ENCODE results near the gene SOBP.

GRCh38 chr6:107539849-107540464 is 50.0 kb downstream of the SOBP start:
- TF ChIP-seq POLR2AphosphoS5 (IDR thresholded peaks at IDR 0.05; ENCODE audit: insufficient read depth, low read depth, low read length) (no peak), CTCF (IDR thresholded peaks at IDR 0.05; ENCODE audit: extremely low read depth in 1 of 2, insufficient read depth in 1 of 2, low read depth in 1 of 2, low read length in 2 of 2) (no peak), FOS (IDR thresholded peaks at IDR 0.05; ENCODE audit: borderline replicate concordance, insufficient read depth, low read length) (no peak), POLR2A (IDR thresholded peaks at IDR 0.05; ENCODE audit: low read depth, low read length) (no peak), MYC (IDR thresholded peaks at IDR 0.05; ENCODE audit: low read depth, low read length) (no peak)
